H9 (cell line): ENCODE measurements around the gene KAT2B. TPM values are rescaled to one million over a fixed set of nuclear protein-coding genes. Genes with fewer than 3 reads are reported as not detected.

Source experiments
- DNase-seq: peaks from one replicate; pipeline ENCODE4 v3.0.0-alpha.2; 2017
- H2AFZ ChIP-seq: one replicate; pipeline ENCODE4 v1.6.1; 2013; ENCODE audit warnings: mild to moderate bottlenecking, low read length, control low read depth, moderate library complexity
- H2AK5ac ChIP-seq: 2 replicates; pipeline ENCODE4 v1.6.1; 2013; ENCODE audit warnings: low read length, control low read depth, mixed read lengths; ENCODE audit not compliant: insufficient read length
- H2BK120ac ChIP-seq: one replicate; pipeline ENCODE4 v1.6.1; 2013; ENCODE audit warnings: low read depth, mild to moderate bottlenecking, low read length, control low read depth, inconsistent platforms; ENCODE audit not compliant: poor library complexity, severe bottlenecking
- H2BK12ac ChIP-seq: 2 replicates; pipeline ENCODE4 v1.6.1; 2013; ENCODE audit warnings: low read length, control low read depth, mixed read lengths, low read depth; ENCODE audit not compliant: insufficient read length
- H2BK15ac ChIP-seq: 2 replicates; pipeline ENCODE4 v1.6.1; 2013; ENCODE audit warnings: low read depth, low read length, control low read depth
- H2BK20ac ChIP-seq: one replicate; pipeline ENCODE4 v1.6.1; 2013; ENCODE audit warnings: low read depth, mild to moderate bottlenecking, low read length, control low read depth, inconsistent platforms; ENCODE audit not compliant: poor library complexity, severe bottlenecking
- H2BK5ac ChIP-seq: 2 replicates; pipeline ENCODE4 v1.6.1; 2013; ENCODE audit warnings: low read length, control low read depth, mixed read lengths; ENCODE audit not compliant: insufficient read length
- H3K14ac ChIP-seq: 2 replicates; pipeline ENCODE4 v1.6.1; 2013; ENCODE audit warnings: low read length, control low read depth; ENCODE audit not compliant: insufficient read depth
- H3K18ac ChIP-seq: 2 replicates; pipeline ENCODE4 v1.6.1; 2013; ENCODE audit warnings: low read depth, mild to moderate bottlenecking, mixed read lengths, low read length, control low read depth; ENCODE audit not compliant: insufficient read length
- H3K23ac ChIP-seq: 2 replicates; pipeline ENCODE4 v1.6.1; 2013; ENCODE audit warnings: low read length, control low read depth, mixed read lengths, low read depth; ENCODE audit not compliant: insufficient read length
- H3K23me2 ChIP-seq: 2 replicates; pipeline ENCODE4 v1.6.1; 2013; ENCODE audit warnings: low read depth, mild to moderate bottlenecking, mixed read lengths, low read length, control low read depth; ENCODE audit not compliant: insufficient read length, poor library complexity, severe bottlenecking
- H3K27ac ChIP-seq: 2 replicates; pipeline ENCODE4 v1.5.1; 2013; ENCODE audit warnings: low read length, control low read depth, mixed read lengths, low read depth; ENCODE audit not compliant: insufficient read length
- H3K27me3 ChIP-seq: 2 replicates; pipeline ENCODE4 v1.6.1; 2013; ENCODE audit warnings: low read length, control low read depth, inconsistent platforms; ENCODE audit not compliant: insufficient read depth
- H3K4ac ChIP-seq: 2 replicates; pipeline ENCODE4 v1.6.1; 2013; ENCODE audit warnings: low read depth, mild to moderate bottlenecking, control low read depth, inconsistent platforms, low read length, moderate library complexity
- H3K4me1 ChIP-seq: 2 replicates; pipeline ENCODE4 v1.6.1; 2013; ENCODE audit warnings: low read length, control low read depth, inconsistent platforms; ENCODE audit not compliant: insufficient read depth
- H3K4me2 ChIP-seq: 2 replicates; pipeline ENCODE4 v1.6.1; 2013; ENCODE audit warnings: low read length, control low read depth, mixed read lengths; ENCODE audit not compliant: insufficient read length, insufficient read depth
- H3K56ac ChIP-seq: 2 replicates; pipeline ENCODE4 v1.6.1; 2013; ENCODE audit warnings: low read depth, mild to moderate bottlenecking, mixed read lengths, low read length, control low read depth; ENCODE audit not compliant: insufficient read length
- H3K79me1 ChIP-seq: 2 replicates; pipeline ENCODE4 v1.6.1; 2013; ENCODE audit warnings: low read depth, mild to moderate bottlenecking, moderate library complexity, low read length, control low read depth, inconsistent platforms; ENCODE audit not compliant: insufficient read depth, poor library complexity, severe bottlenecking
- H3K79me2 ChIP-seq: 2 replicates; pipeline ENCODE4 v1.6.1; 2013; ENCODE audit warnings: low read length, control low read depth, inconsistent platforms; ENCODE audit not compliant: insufficient read depth
- H3K9ac ChIP-seq: 2 replicates; pipeline ENCODE4 v1.6.1; 2013; ENCODE audit warnings: low read length, control low read depth, mixed read lengths; ENCODE audit not compliant: insufficient read length; ENCODE audit errors: extremely low read depth
- H3K9me3 ChIP-seq: one replicate; pipeline ENCODE4 v1.6.1; 2013; ENCODE audit warnings: low read depth, low read length, inconsistent platforms; ENCODE audit not compliant: control insufficient read depth
- H3T11ph ChIP-seq: one replicate; pipeline ENCODE4 v1.6.1; 2013; ENCODE audit warnings: mild to moderate bottlenecking, low read length, control low read depth, inconsistent platforms
- H4K20me1 ChIP-seq: one replicate; pipeline ENCODE4 v1.6.1; 2013; ENCODE audit not compliant: control insufficient read depth, insufficient read length, insufficient read depth
- H4K5ac ChIP-seq: 2 replicates; pipeline ENCODE4 v1.6.1; 2013; ENCODE audit warnings: low read depth, mild to moderate bottlenecking, mixed read lengths, low read length, control low read depth; ENCODE audit not compliant: insufficient read length
- H4K8ac ChIP-seq: replicated peaks from 2 replicates; pipeline ENCODE4 v1.6.1; 2013; ENCODE audit warnings: low read length, control low read depth, mixed read lengths, low read depth; ENCODE audit not compliant: insufficient read length
- H4K91ac ChIP-seq: 2 replicates; pipeline ENCODE4 v1.6.1; 2013; ENCODE audit warnings: low read depth, mild to moderate bottlenecking, moderate library complexity, mixed read lengths, low read length, control low read depth; ENCODE audit not compliant: insufficient read length
- H3K27ac Mint-ChIP-seq, 3 experiments: 2 replicates in 2 of 3; 3 replicates in 1 of 3; pipeline ENCODE4 v1.8.0; 2020 to 2021; ENCODE audit warnings: mixed read lengths in 3 of 3, mild to moderate bottlenecking in 1 of 3, moderate library complexity in 1 of 3
- H3K27me3 Mint-ChIP-seq: 2 replicates; pipeline ENCODE4 v1.8.0; 2021; ENCODE audit warnings: low read depth, mild to moderate bottlenecking, moderate library complexity, mixed read lengths
- H3K36me3 Mint-ChIP-seq, 3 experiments: 2 replicates in 2 of 3; 3 replicates in 1 of 3; pipeline ENCODE4 v1.8.0; 2020 to 2021; ENCODE audit warnings: low read depth in 3 of 3, mixed read lengths in 3 of 3; ENCODE audit not compliant: insufficient read depth in 1 of 3
- H3K4me1 Mint-ChIP-seq, 2 experiments: 2 replicates each; pipeline ENCODE4 v1.8.0; 2020; ENCODE audit warnings: mixed read lengths in 2 of 2
- H3K4me3 Mint-ChIP-seq, 2 experiments: 2 replicates in 1 of 2; 3 replicates in 1 of 2; pipeline ENCODE4 v1.8.0; 2020 to 2021; ENCODE audit warnings: mild to moderate bottlenecking in 2 of 2, mixed read lengths in 2 of 2, moderate library complexity in 1 of 2
- H3K9me3 Mint-ChIP-seq, 2 experiments: 2 replicates in 1 of 2; 3 replicates in 1 of 2; pipeline ENCODE4 v1.8.0; 2020; ENCODE audit warnings: mild to moderate bottlenecking in 2 of 2, mixed read lengths in 2 of 2, moderate library complexity in 1 of 2
- CTCF ChIP-seq: fragments of 200-600 bp; sonication (generic); conservative IDR thresholded peaks from 3 replicates; pipeline ENCODE4 v1.8.0; 2021; ENCODE audit warnings: antibody characterized with exemption, mild to moderate bottlenecking
- WGBS: extraction: QIAGEN DNeasy Blood & Tissue Kit; methylation state at CpG from one replicate; pipeline ENCODE4 v1.1.7; 2013; ENCODE audit warnings: missing lambda C conversion rate, low lambda C conversion rate, mixed read lengths; ENCODE audit not compliant: insufficient read length; ENCODE audit errors: extremely low coverage; 5-methylcytosine and 5-hydroxymethylcytosine counted together
- total RNA-seq: library from RNA; stranded (reverse); gene quantifications from 2 replicates; pipeline ENCODE4 v1.2.1, GENCODE V29; 2021

Gene KAT2B
- total RNA-seq, 1 experiment from 2014 or later: 6.3 TPM

GRCh38 chr3:20066850-20067617, 26.8 kb downstream of the KAT2B start:
- H3K14ac ChIP-seq: no peak overlapping the region
- Mint-ChIP-seq H3K36me3 (no peaks in the 10 kb centered on the region; a peak in 1 of 7 replicates), H3K27me3 (peaks cover 18% of the 10 kb centered on the region), H3K9me3 (no peaks in the 10 kb centered on the region), H3K4me3 (no peak overlapping the region), H3K27ac (no peak overlapping the region), H3K4me1 (peaks cover 16 to 20% of the 10 kb centered on the region in 2 experiments)
- H2BK5ac ChIP-seq: no peak overlapping the region
- no peak overlapping the region for H3K27ac ChIP-seq
- H3K9ac ChIP-seq: no peak overlapping the region
- H3K4ac ChIP-seq: no peak overlapping the region
- no peak overlapping the region for H3K23ac ChIP-seq
- no peak overlapping the region for H3K56ac ChIP-seq
- no peak overlapping the region for H3T11ph ChIP-seq
- no peak overlapping the region for H2BK20ac ChIP-seq
- H3K27me3 ChIP-seq: no peaks in the 10 kb centered on the region
- H4K8ac ChIP-seq: no peak overlapping the region
- no CpG with 5 or more reads among the region's 6 CpGs for WGBS
- no peak overlapping the region for H2AK5ac ChIP-seq
- no peak overlapping the region for H4K91ac ChIP-seq
- no peak overlapping the region for H2BK120ac ChIP-seq
- no peak overlapping the region for H2AFZ ChIP-seq
- TF ChIP-seq CTCF: no peak
- H2BK12ac ChIP-seq: no peak overlapping the region
- H3K23me2 ChIP-seq: no peaks in the 10 kb centered on the region
- H3K4me2 ChIP-seq: no peak overlapping the region
- no peak overlapping the region for H4K5ac ChIP-seq
- H3K79me2 ChIP-seq: no peaks in the 10 kb centered on the region
- no peaks in the 10 kb centered on the region for H3K4me1 ChIP-seq
- no peak overlapping the region for H3K18ac ChIP-seq
- H4K20me1 ChIP-seq: no peaks in the 10 kb centered on the region
- no peaks in the 10 kb centered on the region for H3K9me3 ChIP-seq
- H2BK15ac ChIP-seq: no peak overlapping the region
- DNase-seq: no peak
- no peaks in the 10 kb centered on the region for H3K79me1 ChIP-seq
